Skin of body (tissue), 2 donors: ENCODE results near the gene RERG. TPM values are rescaled to one million over a fixed set of nuclear protein-coding genes. Genes with fewer than 3 reads are reported as not detected.
"Not testable (repeated sequence)": the region's sequence is repeated elsewhere in the genome, so short reads cannot be mapped to it uniquely, and the experiment has no call there.

Experiments
- DNase-seq: peaks from one replicate; lab custom pipeline; 2025; lab: John Stamatoyannopoulos, UW
- total RNA-seq: library from RNA; depleted of rRNA; stranded (reverse); fragments of >200 nt; gene quantifications from one replicate; pipeline ENCODE4 v1.2.3, GENCODE V29; 2014

Gene RERG
- total RNA-seq, 1 donor from 2014 or later = 18.6 TPM

GRCh38 chr12:15151161-15152091 is 69.8 kb downstream of the RERG start:
- DNase-seq = peak; percentile 63

DNA sequence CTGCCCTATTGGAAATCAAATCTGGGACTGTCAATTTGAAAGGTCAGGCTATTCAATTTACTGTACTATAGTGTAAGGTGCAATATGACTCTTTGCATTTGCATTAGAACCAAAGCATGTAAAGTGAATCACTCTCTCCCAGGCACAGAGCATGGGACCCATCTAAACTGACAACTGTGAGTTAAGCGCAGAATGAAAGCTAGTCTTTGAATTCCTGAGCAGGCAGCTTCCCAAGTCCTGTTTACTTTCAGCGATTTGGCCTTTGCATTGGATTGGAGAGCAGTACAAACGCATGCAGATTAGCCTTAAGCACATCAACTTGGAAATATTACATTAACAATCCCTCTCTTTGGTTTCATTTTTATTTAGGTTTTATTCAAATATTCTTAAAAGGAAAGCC is 74.6 kb downstream of the RERG start:
- DNase-seq = no peak

DNA sequence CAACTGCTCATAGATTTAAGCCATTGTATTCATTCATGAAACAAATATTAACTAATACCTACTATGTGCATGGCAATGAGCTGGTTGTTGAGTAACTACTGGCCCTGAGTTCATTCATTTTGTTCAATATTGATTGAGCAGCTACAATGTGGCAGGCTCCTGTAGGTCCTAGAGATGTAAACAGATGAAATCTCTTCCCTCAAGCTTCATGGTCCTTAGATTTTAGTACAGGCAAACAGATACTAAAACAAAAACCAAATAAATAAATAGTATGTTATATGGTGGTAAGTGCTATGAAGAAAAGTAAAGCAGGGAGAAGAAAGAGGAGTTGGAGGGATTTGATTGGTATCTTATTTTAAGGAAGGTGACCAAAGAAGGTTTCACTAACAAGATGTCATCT is 77.8 kb downstream of the RERG start:
- DNase-seq = no peak

- no peak for DNase-seq
These were observed 78.5 kb downstream of the RERG start for GRCh38 chr12:15142711-15143110.

DNA sequence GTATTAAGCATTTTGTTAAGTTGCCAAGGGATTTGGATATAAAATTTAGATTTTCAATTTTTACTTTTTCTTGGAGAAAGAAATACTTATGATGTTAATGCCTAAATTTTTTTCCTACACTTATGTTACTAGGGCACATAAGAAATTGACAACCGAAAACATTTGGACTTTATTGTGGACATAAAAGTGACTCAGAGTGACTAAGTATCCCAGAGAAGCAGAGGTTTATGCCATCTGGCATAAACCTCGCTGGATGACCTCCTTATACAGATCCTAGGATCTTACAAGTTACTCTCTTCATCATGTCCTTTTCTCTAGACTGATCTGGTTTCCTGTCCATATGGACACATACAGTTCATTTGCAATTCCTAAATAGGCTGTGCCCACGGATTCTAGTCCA is 89.8 kb downstream of the RERG start:
- no peak for DNase-seq

DNA sequence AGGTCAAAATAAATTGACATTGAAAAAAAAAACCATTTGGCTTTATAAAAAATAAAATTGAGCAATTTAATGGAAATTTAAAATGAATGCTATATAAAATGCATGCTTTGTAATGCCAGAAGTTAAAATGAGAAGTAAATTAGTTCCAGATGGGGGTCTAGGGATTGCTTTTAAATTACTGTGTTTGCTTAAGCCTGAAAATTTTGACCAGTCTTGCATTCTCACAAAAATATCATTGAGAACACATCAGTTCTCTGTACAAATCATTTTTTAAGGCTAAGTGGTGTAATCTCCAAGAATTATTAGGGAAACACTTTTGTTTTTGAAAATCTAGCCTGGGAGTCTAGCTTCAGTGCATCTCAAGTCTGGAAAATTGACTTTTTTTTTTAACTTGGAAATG is 90.7 kb downstream of the RERG start:
- peak; percentile 57 for DNase-seq

- no peak for DNase-seq
These were observed 97.8 kb downstream of the RERG start for GRCh38 chr12:15123401-15123800.

DNA sequence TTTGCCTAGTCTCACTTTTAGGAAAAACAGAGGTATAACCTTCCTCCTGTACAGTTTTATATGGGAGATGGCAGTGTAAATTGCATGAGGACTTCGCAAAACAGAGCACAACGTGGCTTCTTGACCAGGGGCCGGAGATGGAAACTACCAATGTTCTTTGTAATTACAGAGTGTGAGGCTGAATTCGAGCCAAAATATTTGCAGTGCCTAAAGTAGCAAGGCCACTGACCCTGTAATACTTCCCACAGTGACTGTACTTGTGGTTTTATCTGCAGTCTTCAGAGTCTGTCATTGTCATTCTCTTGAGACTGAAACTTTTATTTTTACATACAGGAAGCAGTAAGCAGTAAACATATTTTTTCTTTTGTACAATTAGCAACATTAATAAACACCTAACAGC is 98.9 kb downstream of the RERG start:
- peak; percentile 3 for DNase-seq

- no peak for DNase-seq
These were observed 102.3 kb downstream of the RERG start for GRCh38 chr12:15118955-15119354.

DNA sequence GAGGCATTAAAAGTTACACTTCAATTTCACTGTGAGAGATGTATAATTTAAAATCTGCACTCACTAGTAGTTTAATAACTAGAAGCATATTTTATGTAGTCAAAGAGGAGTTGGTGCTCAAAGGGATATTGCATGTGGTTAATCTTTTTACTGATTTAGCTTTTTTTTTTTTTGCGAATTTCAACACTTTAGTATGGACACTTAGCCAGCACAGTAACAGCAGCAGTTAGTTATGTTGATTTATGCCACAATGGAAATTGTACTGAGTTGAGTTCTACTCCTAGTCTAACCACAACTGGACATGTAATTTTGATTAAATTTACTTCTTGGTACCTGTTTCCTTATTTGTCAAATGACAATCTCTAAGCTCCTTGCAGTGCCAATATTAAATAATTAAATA is 104.2 kb downstream of the RERG start:
- DNase-seq = no peak

GRCh38 chr12:15116086-15116485 is 105.1 kb downstream of the RERG start:
- DNase-seq = no peak

DNA sequence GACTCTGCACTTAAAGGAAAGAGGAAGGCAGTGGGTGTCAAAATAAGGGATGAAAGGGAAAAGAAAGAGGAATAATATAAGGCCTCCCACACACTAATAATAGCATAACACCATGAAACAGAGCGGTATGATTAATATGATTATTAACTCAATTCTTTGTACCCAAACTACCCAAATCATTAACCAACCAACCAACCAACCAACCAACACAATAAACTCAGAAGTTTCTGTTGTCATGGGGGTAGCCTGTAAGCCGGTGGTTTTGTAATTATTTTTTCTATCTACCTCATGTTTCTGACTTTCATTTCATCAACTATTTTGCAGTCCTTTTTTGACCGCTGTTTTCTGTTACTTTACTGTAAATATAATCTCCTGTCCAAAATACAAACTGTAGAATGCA is 105.8 kb downstream of the RERG start:
- DNase-seq = no peak

- DNase-seq = no peak
These were observed 106.7 kb downstream of the RERG start for GRCh38 chr12:15114501-15114900.

DNA sequence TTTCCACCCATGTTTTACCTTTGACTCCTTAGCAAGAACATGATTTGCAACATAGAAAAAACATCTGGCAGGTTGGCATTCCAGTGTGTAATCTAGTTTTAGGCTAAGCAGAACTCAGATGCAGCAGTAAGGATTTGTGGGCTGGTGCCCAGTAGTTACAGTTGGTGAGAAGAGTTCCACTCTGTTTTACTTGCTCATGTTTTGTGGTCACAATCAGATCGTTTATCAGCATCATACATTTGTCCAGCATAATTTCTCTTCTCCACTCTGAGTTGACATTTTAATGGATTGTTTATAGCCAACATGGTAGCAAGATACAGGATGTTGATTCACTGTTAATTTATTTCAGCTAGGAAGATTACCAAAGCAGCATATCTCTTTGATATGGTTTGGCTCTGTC is 128.4 kb downstream of the RERG start:
- no peak for DNase-seq

GRCh38 chr12:15090441-15090840 is 130.8 kb downstream of the RERG start:
- no peak for DNase-seq

- no peak for DNase-seq
These were observed 133.1 kb downstream of the RERG start for GRCh38 chr12:15088105-15088504.

DNA sequence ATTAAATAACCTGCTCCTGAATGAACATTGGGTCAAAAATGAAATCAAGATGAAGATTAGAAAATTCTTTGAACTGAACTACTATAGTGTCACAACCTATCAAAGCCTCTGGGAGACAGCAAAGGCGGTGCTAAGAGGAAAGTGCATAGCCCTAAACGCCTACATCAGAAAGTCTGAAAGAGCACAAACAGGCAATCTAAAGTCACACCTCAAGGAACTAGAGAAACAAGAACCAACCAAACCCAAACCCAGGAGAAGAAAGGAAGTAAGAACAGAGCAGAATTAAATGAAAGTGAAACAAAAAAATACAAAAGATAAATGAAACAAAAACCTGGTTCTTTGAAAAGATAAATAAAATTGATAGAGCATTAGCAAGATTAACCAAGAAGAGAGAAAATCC is 143.5 kb downstream of the RERG start:
- DNase-seq = not testable (repeated sequence)

DNA sequence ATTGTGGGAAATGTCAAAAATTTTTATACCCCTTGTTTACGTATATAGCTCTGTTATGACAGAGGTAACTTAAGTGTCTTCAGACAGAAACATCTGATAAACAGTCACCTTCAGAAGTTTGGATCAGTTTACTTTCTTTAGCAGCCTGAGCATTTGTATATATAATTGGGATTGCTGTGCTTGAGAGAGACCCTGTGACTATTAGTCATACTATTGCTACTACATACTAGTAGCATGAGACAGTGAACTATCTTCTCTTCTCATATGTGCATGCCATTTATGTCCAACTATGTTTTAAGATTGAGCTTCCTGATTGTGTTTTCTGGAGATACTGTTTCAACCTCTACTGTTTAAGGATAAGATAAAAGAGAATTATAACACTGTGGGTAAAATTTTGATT is 146.9 kb downstream of the RERG start:
- DNase-seq = no peak

DNA sequence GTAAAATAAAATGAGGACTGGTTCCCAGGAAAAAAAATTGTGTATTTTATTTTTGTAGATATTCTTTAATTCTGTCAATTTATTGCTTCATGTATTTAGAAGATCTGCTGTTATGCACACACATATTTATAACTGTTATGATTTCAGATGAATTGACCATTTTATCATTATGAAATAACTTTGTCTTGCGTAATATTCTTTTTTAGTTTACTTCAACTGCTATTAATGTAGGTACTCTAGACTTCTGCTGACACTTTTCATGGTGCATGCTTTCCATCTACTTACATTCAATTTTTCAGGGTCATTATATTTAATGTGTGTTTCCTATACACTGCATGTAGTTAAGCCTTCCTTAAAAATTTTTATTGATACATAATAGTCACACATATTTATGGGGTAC is 162.1 kb downstream of the RERG start:
- no peak for DNase-seq
